Activated naive CD8-positive, alpha-beta T cell treated with anti-CD3 and anti-CD28 coated beads for 36 hours (primary cell): ENCODE data around the gene ABHD6. TPM values are rescaled to one million over a fixed set of nuclear protein-coding genes. Genes with fewer than 3 reads are reported as not detected.
"Not testable (repeated sequence)": the region's sequence is repeated elsewhere in the genome, so short reads cannot be mapped to it uniquely, and the experiment has no call there.

Experiments used
- DNase-seq: peaks from one replicate; pipeline ENCODE4 v3.0.0; 2021
- H3K27ac Mint-ChIP-seq: one replicate; pipeline ENCODE4 v1.8.0; 2022; ENCODE audit warnings: mild to moderate bottlenecking, moderate library complexity, mixed read lengths
- H3K27me3 Mint-ChIP-seq: one replicate; pipeline ENCODE4 v1.8.0; 2022; ENCODE audit warnings: mild to moderate bottlenecking, mixed read lengths
- H3K36me3 Mint-ChIP-seq: one replicate; pipeline ENCODE4 v1.8.0; 2021; ENCODE audit warnings: mild to moderate bottlenecking, mixed read lengths
- H3K4me1 Mint-ChIP-seq: one replicate; pipeline ENCODE4 v1.8.0; 2021; ENCODE audit warnings: mixed read lengths
- H3K4me3 Mint-ChIP-seq: one replicate; pipeline ENCODE4 v1.8.0; 2022; ENCODE audit warnings: mild to moderate bottlenecking, moderate library complexity, mixed read lengths
- H3K9me3 Mint-ChIP-seq: one replicate; pipeline ENCODE4 v1.8.0; 2022; ENCODE audit warnings: mixed read lengths
- total RNA-seq, 2 experiments: library from RNA; stranded (reverse); gene quantifications; one replicate each; pipeline ENCODE4 v1.2.3, GENCODE V29; 2021

Gene ABHD6
- total RNA-seq, 2 experiments from 2014 or later, result 6.0 to 6.4 TPM

DNA sequence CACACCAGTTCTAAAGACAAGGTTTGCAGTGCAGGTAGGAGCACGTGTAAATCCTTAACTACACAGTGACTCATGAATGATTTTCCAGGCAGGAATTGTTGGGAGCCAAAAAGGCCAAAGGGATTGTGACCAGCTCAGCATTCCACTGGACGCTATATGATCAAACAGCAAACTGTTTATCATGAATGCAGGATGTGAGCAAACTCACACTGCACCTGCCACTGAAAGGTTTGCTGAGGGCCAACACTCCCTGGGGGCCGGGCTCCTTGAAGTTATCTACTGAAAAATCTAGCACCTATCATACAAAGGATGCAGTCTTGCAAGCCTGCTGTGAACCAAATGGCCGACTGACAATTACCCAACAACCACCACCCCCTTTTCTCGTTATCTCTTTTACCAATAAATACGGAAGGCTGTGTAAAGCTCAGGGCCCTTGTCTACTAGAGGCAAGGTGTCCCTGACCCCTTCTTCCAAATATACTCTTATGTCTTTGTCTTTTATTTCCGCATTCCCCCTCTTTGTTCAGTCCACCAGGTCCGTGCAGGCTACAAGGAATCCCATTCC is 15.3 kb upstream of the ABHD6 start:
- no peaks in the 10 kb centered on the region for H3K36me3 Mint-ChIP-seq
- no peak overlapping the region for H3K27ac Mint-ChIP-seq
- no peak overlapping the region for H3K4me3 Mint-ChIP-seq
- no peaks in the 10 kb centered on the region for H3K9me3 Mint-ChIP-seq
- no peaks in the 10 kb centered on the region for H3K27me3 Mint-ChIP-seq
- no peak for DNase-seq
- peaks cover 10% of the 10 kb centered on the region for H3K4me1 Mint-ChIP-seq

- Mint-ChIP-seq H3K4me3 (no peak overlapping the region), H3K36me3 (no peaks in the 10 kb centered on the region), H3K27ac (no peak overlapping the region), H3K9me3 (no peaks in the 10 kb centered on the region), H3K4me1 (peaks cover 4% of the 10 kb centered on the region), H3K27me3 (no peaks in the 10 kb centered on the region)
- DNase-seq, result no peak
These were observed 13.7 kb upstream of the ABHD6 start for GRCh38 chr3:58223855-58224254.

DNA sequence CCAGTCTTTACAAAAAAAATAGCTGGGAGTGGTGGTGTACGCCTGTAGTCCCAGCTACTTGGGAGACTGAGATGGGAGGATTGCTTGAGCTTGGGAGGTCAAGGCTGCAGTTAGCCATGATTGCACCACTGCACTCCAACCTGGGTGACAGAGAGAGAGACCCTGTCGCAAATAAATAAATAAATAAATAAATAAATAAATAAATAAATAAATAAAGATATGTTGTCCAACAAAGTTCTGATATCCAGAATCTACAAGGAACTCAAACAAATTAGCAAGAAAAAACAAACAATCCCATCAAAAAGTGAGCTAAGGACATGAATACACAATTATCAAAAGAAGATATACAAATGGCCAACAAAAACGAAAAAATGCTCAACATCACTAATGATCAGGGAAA is 9.7 kb upstream of the ABHD6 start:
- H3K4me1 Mint-ChIP-seq, H3K9me3 Mint-ChIP-seq, H3K27ac Mint-ChIP-seq: not testable (repeated sequence)

GRCh38 chr3:58230876-58231552 is 6.6 kb upstream of the ABHD6 start:
- H3K36me3 Mint-ChIP-seq, result no peaks in the 10 kb centered on the region
- peaks cover 2% of the 10 kb centered on the region for H3K4me1 Mint-ChIP-seq
- no peak for DNase-seq
- no peaks in the 10 kb centered on the region for H3K9me3 Mint-ChIP-seq
- no peak overlapping the region for H3K4me3 Mint-ChIP-seq
- no peak overlapping the region for H3K27ac Mint-ChIP-seq
- peaks cover 43% of the 10 kb centered on the region for H3K27me3 Mint-ChIP-seq

More for the DNA sequence above, 9.7 kb upstream of the ABHD6 start:
- peaks cover 29% of the 10 kb centered on the region for H3K27me3 Mint-ChIP-seq
- H3K4me3 Mint-ChIP-seq, H3K36me3 Mint-ChIP-seq, DNase-seq: not testable (repeated sequence)

DNA sequence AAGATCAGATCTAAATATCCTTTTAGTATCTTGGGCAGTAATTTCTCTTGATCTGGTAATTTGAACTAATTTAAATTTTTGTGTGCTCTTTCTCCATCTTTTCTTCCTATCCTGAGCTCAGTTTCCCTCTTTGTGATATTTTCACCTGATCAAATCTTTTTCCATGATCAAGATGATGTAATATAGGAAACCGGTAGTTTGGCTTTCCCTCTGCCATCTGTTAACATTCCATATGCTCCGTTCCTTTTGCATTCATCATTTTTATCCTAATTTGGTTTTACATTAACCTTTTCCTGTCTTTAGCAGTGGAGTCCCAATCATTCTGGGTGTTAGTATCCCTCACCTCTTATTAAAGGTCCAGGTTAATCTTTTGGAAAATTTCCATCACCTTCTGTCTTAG is 5.9 kb upstream of the ABHD6 start:
- Mint-ChIP-seq H3K36me3 (no peaks in the 10 kb centered on the region), H3K4me1 (peaks cover 5% of the 10 kb centered on the region), H3K27me3 (peaks cover 43% of the 10 kb centered on the region), H3K27ac (no peak overlapping the region), H3K9me3 (no peaks in the 10 kb centered on the region), H3K4me3 (no peak overlapping the region)
- DNase-seq, result no peak

- DNase-seq, result no peak
- H3K36me3 Mint-ChIP-seq, result no peaks in the 10 kb centered on the region
- peaks cover 15% of the 10 kb centered on the region for H3K4me1 Mint-ChIP-seq
- peaks cover 43% of the 10 kb centered on the region for H3K27me3 Mint-ChIP-seq
- no peak overlapping the region for H3K27ac Mint-ChIP-seq
- no peaks in the 10 kb centered on the region for H3K9me3 Mint-ChIP-seq
- H3K4me3 Mint-ChIP-seq, result no peak overlapping the region
These were observed 3.1 kb upstream of the ABHD6 start for GRCh38 chr3:58234516-58234931.

DNA sequence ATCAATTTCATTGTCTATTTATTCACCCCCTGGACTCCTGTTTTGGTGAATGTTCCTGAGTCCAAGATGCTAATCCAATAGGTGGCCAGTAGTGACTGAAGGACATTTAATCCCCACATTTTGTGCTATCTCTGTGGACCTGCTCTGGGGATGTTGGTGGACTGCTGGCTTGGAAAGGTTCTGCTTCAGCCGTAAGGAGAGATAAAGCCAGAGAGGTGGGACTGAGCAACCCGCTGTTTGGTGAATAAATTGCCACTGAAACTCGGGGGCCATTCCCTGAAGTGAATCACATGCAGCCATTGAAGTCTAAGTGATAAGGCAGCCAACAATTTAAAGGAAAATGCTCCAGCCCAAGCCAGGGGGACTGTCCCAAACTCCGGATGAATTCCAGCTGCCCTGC is 1.6 kb upstream of the ABHD6 start:
- Mint-ChIP-seq H3K36me3 (no peaks in the 10 kb centered on the region), H3K4me1 (peaks cover 18% of the 10 kb centered on the region), H3K4me3 (no peak overlapping the region), H3K27me3 (peaks cover 33% of the 10 kb centered on the region), H3K27ac (no peak overlapping the region), H3K9me3 (no peaks in the 10 kb centered on the region)
- DNase-seq, result no peak

- Mint-ChIP-seq H3K4me1 (peaks cover 21% of the 10 kb centered on the region), H3K9me3 (no peaks in the 10 kb centered on the region), H3K4me3 (peak overlapping the region; percentile 85), H3K36me3 (no peaks in the 10 kb centered on the region), H3K27ac (peak overlapping the region; percentile 68), H3K27me3 (peaks cover 26% of the 10 kb centered on the region)
- no peak for DNase-seq
These were observed 910 bp upstream of the ABHD6 start for GRCh38 chr3:58236527-58237237.

GRCh38 chr3:58237941-58238681 is 519 bp downstream of the ABHD6 start:
- Mint-ChIP-seq H3K36me3 (no peaks in the 10 kb centered on the region), H3K4me1 (peaks cover 21% of the 10 kb centered on the region), H3K27ac (peak overlapping the region; percentile 77), H3K27me3 (peaks cover 14% of the 10 kb centered on the region), H3K4me3 (peak overlapping the region; percentile 89), H3K9me3 (no peaks in the 10 kb centered on the region)
- DNase-seq, result peak; percentile 39

DNA sequence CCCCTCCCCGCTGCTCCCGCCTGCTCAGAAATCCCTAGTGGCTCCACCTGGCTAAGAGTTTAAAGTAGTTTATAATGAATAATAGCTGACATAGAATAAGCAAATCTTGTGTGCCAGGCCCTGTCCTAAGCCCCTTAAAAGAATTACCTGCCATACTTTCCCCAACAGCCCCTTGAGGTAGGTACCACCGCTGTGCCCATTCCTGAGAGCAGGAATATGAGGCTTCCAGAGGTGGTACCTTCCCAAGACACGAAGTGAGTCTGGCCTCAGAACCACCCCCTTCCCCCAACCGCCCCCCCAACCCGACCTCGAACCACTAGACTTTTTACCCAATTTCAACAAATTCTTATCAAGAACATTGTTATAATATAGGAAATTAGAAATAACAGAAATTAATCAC is 1.2 kb downstream of the ABHD6 start:
- Mint-ChIP-seq H3K36me3 (no peaks in the 10 kb centered on the region), H3K27me3 (peaks cover 9% of the 10 kb centered on the region), H3K27ac (no peak overlapping the region), H3K4me1 (peaks cover 21% of the 10 kb centered on the region), H3K9me3 (no peaks in the 10 kb centered on the region), H3K4me3 (peak overlapping the region; percentile 89)
- no peak for DNase-seq

DNA sequence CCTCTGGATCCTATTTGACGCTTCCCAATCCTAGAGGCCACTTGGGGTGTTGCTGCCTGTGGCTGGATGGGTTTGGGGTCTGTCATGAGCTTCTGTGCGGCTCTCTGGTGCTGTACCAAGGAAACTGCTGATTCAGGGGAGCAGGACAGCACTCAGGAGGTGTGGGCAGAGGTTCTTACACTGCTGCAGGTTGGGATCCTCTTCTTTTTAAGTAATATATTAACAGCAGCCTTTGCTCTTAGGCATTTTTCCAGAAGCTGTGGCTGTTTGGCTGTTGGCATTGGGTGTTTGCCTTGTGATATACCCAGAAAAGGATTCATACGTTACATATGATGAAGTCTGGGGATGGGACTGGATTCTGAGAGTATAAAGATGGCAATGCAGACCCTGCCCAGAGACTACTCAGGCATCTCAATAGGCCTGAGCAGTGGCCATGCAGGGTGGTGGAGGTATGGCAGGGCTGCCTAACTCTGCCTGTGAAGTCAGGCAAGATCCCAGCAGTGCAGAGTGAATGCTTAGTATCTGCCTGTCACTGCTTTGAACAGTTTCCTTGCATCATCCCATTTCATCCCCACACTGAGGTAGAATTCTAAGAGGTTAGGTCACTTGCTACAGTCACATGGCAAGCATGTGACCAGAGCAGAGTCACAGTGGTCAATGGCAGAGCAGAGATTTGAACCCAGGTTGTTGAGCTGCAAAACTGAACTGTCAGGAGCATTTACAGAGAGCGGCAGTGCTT is 3.9 kb downstream of the ABHD6 start:
- Mint-ChIP-seq H3K9me3 (no peaks in the 10 kb centered on the region), H3K4me3 (no peak overlapping the region), H3K4me1 (peaks cover 17% of the 10 kb centered on the region), H3K36me3 (no peaks in the 10 kb centered on the region), H3K27me3 (no peaks in the 10 kb centered on the region), H3K27ac (no peak overlapping the region)
- DNase-seq, result no peak

DNA sequence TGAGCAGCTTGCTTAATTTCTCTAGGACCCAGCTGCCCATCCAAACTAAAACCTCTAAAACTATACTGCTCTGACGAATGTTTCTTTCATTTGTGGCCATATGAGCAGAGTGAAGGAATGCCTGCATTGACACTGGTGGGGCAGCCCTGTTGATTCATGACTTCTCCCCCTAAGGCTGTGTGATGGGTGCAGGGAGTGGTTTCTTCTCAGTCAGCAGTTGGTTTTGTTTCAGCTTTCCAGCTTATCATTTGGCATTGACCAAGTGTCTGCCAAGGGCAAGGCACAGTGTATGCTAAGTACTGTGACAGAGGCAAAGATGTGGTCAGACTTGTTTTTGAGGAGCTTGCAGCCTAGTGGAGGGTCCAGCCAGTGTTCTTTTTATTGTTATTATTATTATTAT is 4.7 kb downstream of the ABHD6 start:
- H3K27me3 Mint-ChIP-seq, result no peaks in the 10 kb centered on the region
- H3K9me3 Mint-ChIP-seq, result no peaks in the 10 kb centered on the region
- H3K4me3 Mint-ChIP-seq, result no peak overlapping the region
- H3K27ac Mint-ChIP-seq, result no peak overlapping the region
- no peak for DNase-seq
- peaks cover 14% of the 10 kb centered on the region for H3K4me1 Mint-ChIP-seq
- no peaks in the 10 kb centered on the region for H3K36me3 Mint-ChIP-seq

DNA sequence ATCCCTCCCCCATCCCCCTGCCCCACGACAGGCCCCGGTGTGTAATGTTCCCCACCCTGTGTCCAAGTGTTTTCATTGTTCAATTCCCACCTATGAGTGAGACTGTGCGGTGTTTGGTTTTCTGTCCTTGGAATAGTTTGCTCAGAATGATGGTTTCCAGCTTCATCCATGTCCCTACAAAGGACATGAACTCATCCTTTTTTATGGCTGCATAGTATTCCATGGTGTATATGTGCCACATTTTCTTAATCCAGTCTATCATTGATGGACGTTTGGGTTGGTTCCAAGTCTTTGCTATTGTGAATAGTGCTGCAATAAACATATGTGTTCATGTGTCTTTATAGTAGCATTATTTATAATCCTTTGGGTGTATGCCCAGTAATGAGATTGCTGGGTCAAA is 5.3 kb downstream of the ABHD6 start:
- not testable (repeated sequence) for H3K4me3 Mint-ChIP-seq, DNase-seq, H3K27me3 Mint-ChIP-seq, H3K27ac Mint-ChIP-seq, H3K9me3 Mint-ChIP-seq, H3K36me3 Mint-ChIP-seq
- H3K4me1 Mint-ChIP-seq, result peaks cover 14% of the 10 kb centered on the region

GRCh38 chr3:58243976-58244585 is 6.5 kb downstream of the ABHD6 start:
- Mint-ChIP-seq H3K4me1 (peaks cover 11% of the 10 kb centered on the region), H3K4me3 (no peak overlapping the region), H3K27ac (no peak overlapping the region), H3K36me3 (no peaks in the 10 kb centered on the region), H3K27me3 (no peaks in the 10 kb centered on the region), H3K9me3 (no peaks in the 10 kb centered on the region)
- no peak for DNase-seq
